CD8-positive, alpha-beta memory T cell (primary cell): Measurements from ENCODE around the gene SIRPG. TPM values are rescaled to one million over a fixed set of nuclear protein-coding genes. Genes with fewer than 3 reads are reported as not detected.
A peak's percentile ranks its signal among the peaks of the same experiment; 100 is the strongest.
"Not testable (repeated sequence)": the region's sequence is repeated elsewhere in the genome, so short reads cannot be mapped to it uniquely, and the experiment has no call there.

Experiments
- CTCF ChIA-PET: fragments of 350-600 bp; sonication (Branson Sonifier 250); formaldehyde crosslinking; loops from one replicate; lab custom pipeline; 2021; ENCODE audit warnings: antibody characterized with exemption; lab: Charles Lee
- POLR2A ChIA-PET: fragments of 350-600 bp; sonication (Branson Sonifier 250); formaldehyde crosslinking; loops from one replicate; lab custom pipeline; 2021; ENCODE audit warnings: antibody characterized with exemption; lab: Charles Lee
- DNase-seq, 5 donors: peaks; one replicate each; pipeline versions ENCODE4 v3.0.0 to v3.0.0-alpha.2; 2020 to 2022; ENCODE audit warnings: mixed read lengths in 1 of 5
- H3K27ac ChIP-seq: one replicate; pipeline ENCODE4 v1.7.0; 2013; ENCODE audit warnings: low read depth, mild to moderate bottlenecking, low read length, moderate library complexity
- H3K27me3 ChIP-seq: 2 replicates; pipeline ENCODE4 v1.7.0; 2013; ENCODE audit warnings: low read length, mild to moderate bottlenecking; ENCODE audit not compliant: insufficient read depth, poor library complexity, severe bottlenecking
- H3K36me3 ChIP-seq: 2 replicates; pipeline ENCODE4 v1.7.0; 2013; ENCODE audit warnings: mild to moderate bottlenecking, low read length, moderate library complexity; ENCODE audit not compliant: insufficient read depth
- H3K4me1 ChIP-seq: 2 replicates; pipeline ENCODE4 v1.7.0; 2013; ENCODE audit warnings: mild to moderate bottlenecking, low read length, moderate library complexity; ENCODE audit not compliant: insufficient read depth
- H3K4me3 ChIP-seq: 2 replicates; pipeline ENCODE4 v1.7.0; 2013; ENCODE audit warnings: mild to moderate bottlenecking, low read length
- H3K9me3 ChIP-seq: 2 replicates; pipeline ENCODE4 v1.7.0; 2013; ENCODE audit warnings: mild to moderate bottlenecking, low read length
- H3K27ac Mint-ChIP-seq, 8 donors: one replicate each; pipeline ENCODE4 v1.8.0; 2020 to 2021; ENCODE audit warnings: mixed read lengths in 8 of 8, mild to moderate bottlenecking in 6 of 8, inconsistent platforms in 3 of 8, moderate library complexity in 3 of 8
- H3K27me3 Mint-ChIP-seq, 2 donors: one replicate each; pipeline ENCODE4 v1.8.0; 2020 to 2021; ENCODE audit warnings: mixed read lengths in 2 of 2, mild to moderate bottlenecking in 1 of 2, moderate library complexity in 1 of 2
- H3K36me3 Mint-ChIP-seq, 3 donors: one replicate each; pipeline ENCODE4 v1.8.0; 2020 to 2021; ENCODE audit warnings: mixed read lengths in 3 of 3, inconsistent platforms in 1 of 3, mild to moderate bottlenecking in 1 of 3
- H3K4me1 Mint-ChIP-seq, 3 donors: one replicate each; pipeline ENCODE4 v1.8.0; 2020 to 2021; ENCODE audit warnings: mixed read lengths in 3 of 3, inconsistent platforms in 1 of 3, mild to moderate bottlenecking in 1 of 3
- H3K4me3 Mint-ChIP-seq, 7 donors: one replicate each; pipeline ENCODE4 v1.8.0; 2020 to 2021; ENCODE audit warnings: mixed read lengths in 7 of 7, mild to moderate bottlenecking in 6 of 7, moderate library complexity in 4 of 7, inconsistent platforms in 2 of 7
- H3K9me3 Mint-ChIP-seq, 5 donors: one replicate each; pipeline ENCODE4 v1.8.0; 2020 to 2022; ENCODE audit warnings: mixed read lengths in 5 of 5, mild to moderate bottlenecking in 3 of 5, moderate library complexity in 2 of 5, inconsistent platforms in 1 of 5
- polyA plus RNA-seq: library from polyadenylated mRNA; unstranded; fragments of 300-500 nt; fragmentation: Illumina TruSeq; gene quantifications from one replicate; pipeline ENCODE4 v1.2.3, GENCODE V29; 2021
- total RNA-seq, 2 experiments: library from RNA; stranded (reverse); gene quantifications; one replicate each; pipeline ENCODE4 v1.2.3, GENCODE V29; 2021

The SIRPG gene
- total and polyA plus RNA-seq, 3 experiments from 2014 or later: 9.3 to 149 (median 11.7) TPM

DNA sequence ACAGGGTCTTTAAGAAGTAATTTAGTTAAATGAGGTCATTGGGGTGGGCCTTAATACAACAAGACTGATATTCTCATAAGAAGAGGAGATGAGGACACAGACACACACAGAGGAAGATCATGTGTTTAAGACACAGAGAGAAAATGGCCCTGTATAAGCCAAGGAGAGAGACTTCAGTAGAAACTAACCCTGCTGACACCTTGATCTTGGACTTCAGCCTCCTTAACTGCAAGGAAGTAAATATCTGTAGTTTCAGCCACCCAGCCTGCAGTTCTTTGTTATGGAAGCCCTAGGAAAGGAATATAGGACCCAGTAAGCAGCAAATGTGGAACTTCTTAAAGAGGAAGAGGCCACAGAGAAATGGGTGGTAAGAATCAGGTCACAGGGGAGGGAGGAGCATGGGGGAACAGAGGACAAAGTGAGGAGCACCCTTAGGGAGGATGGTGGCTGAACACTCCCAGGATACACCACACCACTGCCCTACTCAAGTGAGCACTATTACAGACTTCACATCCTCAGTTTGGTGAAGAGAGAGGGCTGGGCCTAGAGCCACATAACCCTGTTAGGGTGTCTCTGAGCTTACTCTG lies 38.5 kb downstream of the SIRPG start:
- Mint-ChIP-seq H3K9me3 (no peaks in the 10 kb centered on the region), H3K4me3 (peak overlapping the region in 1 of 7 donors; percentile 36), H3K27me3 (no peaks in the 10 kb centered on the region), H3K36me3 (peaks cover 2 to 19% (median 12%) of the 10 kb centered on the region in 3 donors), H3K27ac (peak overlapping the region in 2 of 8 donors; percentile 29 to 32), H3K4me1 (peaks cover 48 to 55% (median 49%) of the 10 kb centered on the region in 3 donors)
- Histone ChIP-seq H3K27ac (no peak overlapping the region), H3K27me3 (no peaks in the 10 kb centered on the region), H3K4me3 (no peak overlapping the region), H3K9me3 (no peaks in the 10 kb centered on the region), H3K36me3 (no peaks in the 10 kb centered on the region), H3K4me1 (peaks cover 37% of the 10 kb centered on the region)
- no peak for DNase-seq
- POLR2A ChIA-PET: no interaction called here
- CTCF ChIA-PET: no interaction called here

DNA sequence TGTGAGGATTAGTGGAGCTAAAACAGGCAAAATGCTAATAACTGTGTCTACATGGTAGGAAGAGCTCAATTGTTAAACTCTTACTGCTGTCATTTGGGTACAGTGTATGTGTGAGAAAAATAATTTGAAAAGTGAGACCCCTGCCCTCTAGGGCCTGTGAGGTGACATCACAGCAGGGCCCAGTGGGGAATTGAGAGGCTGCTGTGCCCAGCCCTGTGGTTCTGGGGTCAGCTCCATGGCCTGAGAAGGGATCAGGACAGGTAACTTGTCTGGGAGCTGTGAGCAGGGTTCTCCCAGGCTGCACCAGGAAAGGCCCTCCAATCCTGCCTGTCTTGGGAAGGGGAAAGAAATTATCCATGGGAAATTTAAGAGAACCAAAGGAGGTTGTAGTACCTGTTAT lies 39.1 kb downstream of the SIRPG start:
- peaks cover 2 to 19% (median 12%) of the 10 kb centered on the region in 3 donors for H3K36me3 Mint-ChIP-seq
- H3K27me3 Mint-ChIP-seq: no peaks in the 10 kb centered on the region
- Histone ChIP-seq H3K9me3 (no peaks in the 10 kb centered on the region), H3K4me1 (peaks cover 37% of the 10 kb centered on the region), H3K27ac (no peak overlapping the region), H3K4me3 (no peak overlapping the region), H3K36me3 (no peaks in the 10 kb centered on the region), H3K27me3 (no peaks in the 10 kb centered on the region)
- peaks cover 45 to 51% (median 46%) of the 10 kb centered on the region in 3 donors for H3K4me1 Mint-ChIP-seq
- no peak for DNase-seq
- H3K27ac Mint-ChIP-seq: no peak overlapping the region
- ChIA-PET CTCF (interaction anchor here (0.7 kb wide), 1 partner anchor 159 kb away, joined by 3 read pairs; no protein-coding TSS in a partner anchor), POLR2A (no interaction called here)
- H3K9me3 Mint-ChIP-seq: no peaks in the 10 kb centered on the region
- H3K4me3 Mint-ChIP-seq: peak overlapping the region in 1 of 7 donors; percentile 5

DNA sequence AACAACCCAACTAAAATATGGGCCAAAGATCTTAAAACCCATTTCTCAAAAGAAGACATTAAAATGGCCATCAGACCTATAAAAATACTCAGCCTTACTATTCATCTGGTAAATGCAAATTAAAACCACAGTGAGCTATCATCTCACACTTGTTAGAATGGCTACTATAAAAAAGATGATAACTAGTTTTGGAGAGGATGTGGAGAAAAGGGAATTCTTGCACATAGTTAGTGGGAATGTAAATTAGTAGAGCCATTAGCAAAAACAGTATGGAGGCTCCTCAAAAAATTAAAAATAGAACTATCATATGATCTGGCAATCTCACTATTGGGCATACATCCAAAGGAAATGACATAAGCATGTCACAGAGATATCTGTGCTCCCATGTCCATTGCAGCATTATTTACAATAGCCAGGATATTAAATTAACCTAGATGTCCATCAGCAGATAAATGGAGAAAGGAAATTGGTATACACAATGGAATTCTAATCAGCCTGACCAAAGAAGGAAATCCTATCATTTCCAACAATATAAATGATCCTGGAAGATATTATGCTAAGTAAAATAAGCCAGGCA lies 40.6 kb downstream of the SIRPG start:
- Histone ChIP-seq H3K27ac (no peak overlapping the region), H3K9me3 (no peaks in the 10 kb centered on the region), H3K36me3 (no peaks in the 10 kb centered on the region), H3K4me1 (peaks cover 24% of the 10 kb centered on the region), H3K27me3 (no peaks in the 10 kb centered on the region), H3K4me3 (no peak overlapping the region)
- Mint-ChIP-seq H3K27me3 (no peaks in the 10 kb centered on the region), H3K4me1 (peaks cover 30 to 37% (median 32%) of the 10 kb centered on the region in 3 donors), H3K27ac (peak overlapping the region in 1 of 8 donors; percentile 36), H3K36me3 (peaks cover 2 to 21% (median 12%) of the 10 kb centered on the region in 3 donors), H3K4me3 (no peak overlapping the region), H3K9me3 (no peaks in the 10 kb centered on the region)
- DNase-seq: no peak
- CTCF ChIA-PET: no interaction called here
- POLR2A ChIA-PET: no interaction called here

DNA sequence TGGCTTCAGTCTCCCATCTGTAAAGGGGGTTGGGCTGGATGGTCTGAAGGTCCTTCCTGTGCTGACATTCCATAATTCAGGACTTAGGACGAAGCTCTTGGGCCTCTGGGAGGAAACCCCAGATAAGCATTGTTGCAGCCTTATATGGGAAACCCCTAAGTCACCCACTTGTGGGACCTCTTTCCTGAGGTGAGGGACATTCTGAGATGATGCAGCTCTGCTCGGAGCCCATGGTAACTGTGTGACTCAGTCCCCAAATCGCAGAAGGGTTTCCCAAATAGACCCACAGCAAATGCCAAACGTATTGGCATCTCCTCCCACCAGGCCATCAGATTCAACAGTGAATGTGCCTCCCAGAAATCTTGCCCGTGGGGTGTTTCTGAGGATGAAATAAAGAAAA lies 47.2 kb downstream of the SIRPG start:
- H3K27me3 ChIP-seq, H3K4me3 ChIP-seq, DNase-seq, H3K36me3 ChIP-seq, H3K27ac ChIP-seq, POLR2A ChIA-PET, H3K27me3 Mint-ChIP-seq, H3K4me3 Mint-ChIP-seq, H3K9me3 Mint-ChIP-seq, H3K9me3 ChIP-seq, H3K4me1 ChIP-seq, H3K4me1 Mint-ChIP-seq, H3K27ac Mint-ChIP-seq: not testable (repeated sequence)
- CTCF ChIA-PET: interaction anchor here (1.3 kb wide), 1 partner anchor 124 kb away, joined by 6 read pairs; no protein-coding TSS in a partner anchor
- peaks cover 0 to 11% (median 2%) of the 10 kb centered on the region in 3 donors for H3K36me3 Mint-ChIP-seq

DNA sequence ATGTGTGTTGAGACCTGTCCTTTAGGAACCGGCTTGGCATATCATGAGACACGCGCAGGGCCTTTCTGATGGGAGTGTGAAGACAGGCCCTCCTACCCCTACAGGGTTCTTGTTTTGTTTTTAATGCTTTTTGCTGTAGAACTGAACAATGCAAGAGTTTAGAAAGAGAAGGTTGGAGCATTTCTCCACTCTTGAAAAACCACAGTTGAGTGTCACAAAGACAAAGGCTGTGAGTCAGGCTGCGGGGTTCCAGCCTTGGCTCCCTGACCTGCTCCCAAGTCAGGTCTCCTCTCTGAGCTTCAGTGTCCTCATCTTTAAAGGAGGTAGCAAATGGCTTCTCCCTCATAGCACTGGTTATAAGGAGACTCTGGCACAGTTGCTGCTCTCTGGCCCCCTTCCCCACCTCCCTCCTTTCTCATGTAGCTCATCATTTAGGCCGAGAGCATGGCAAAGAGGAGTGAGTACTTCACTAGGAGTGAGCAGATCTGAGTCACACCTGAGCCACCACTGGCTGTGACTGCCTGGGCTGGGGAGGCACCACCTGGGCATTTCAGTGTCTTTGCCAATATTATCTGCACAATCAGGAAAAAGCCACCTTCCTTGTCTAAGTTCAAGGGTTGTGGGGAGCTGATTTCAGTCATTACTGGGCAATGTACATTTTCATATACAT lies 48.8 kb downstream of the SIRPG start:
- H3K27ac ChIP-seq, CTCF ChIA-PET, H3K9me3 Mint-ChIP-seq, H3K4me1 ChIP-seq, H3K4me1 Mint-ChIP-seq, POLR2A ChIA-PET, H3K27me3 ChIP-seq, H3K4me3 Mint-ChIP-seq, H3K27ac Mint-ChIP-seq, H3K36me3 ChIP-seq, H3K27me3 Mint-ChIP-seq, H3K4me3 ChIP-seq, DNase-seq, H3K9me3 ChIP-seq: not testable (repeated sequence)
- peaks cover 0 to 11% (median 0%) of the 10 kb centered on the region in 3 donors for H3K36me3 Mint-ChIP-seq

DNA sequence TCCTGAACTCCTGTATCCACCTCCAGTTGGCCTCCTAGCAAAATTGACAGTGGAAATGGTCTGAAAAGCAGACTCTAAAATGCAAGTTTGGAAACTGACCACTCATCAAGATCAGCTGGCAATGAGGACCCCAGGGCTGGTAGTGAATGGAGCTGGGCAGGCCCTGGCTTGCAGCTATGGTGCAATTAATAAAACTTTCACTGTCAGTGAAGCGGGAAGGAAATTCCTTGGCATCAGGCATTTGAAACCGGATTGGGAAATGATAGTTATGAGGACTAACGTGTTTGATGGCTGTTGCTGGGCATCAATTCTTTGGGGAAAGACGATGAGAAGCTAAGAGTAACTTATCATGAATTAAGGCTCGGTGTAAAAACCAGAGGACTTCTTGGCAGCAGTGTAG lies 56.8 kb downstream of the SIRPG start:
- Histone ChIP-seq H3K4me3 (no peak overlapping the region), H3K9me3 (no peaks in the 10 kb centered on the region), H3K36me3 (no peaks in the 10 kb centered on the region), H3K4me1 (no peaks in the 10 kb centered on the region), H3K27ac (no peak overlapping the region), H3K27me3 (no peaks in the 10 kb centered on the region)
- H3K4me1 Mint-ChIP-seq: no peaks in the 10 kb centered on the region
- no peak overlapping the region for H3K4me3 Mint-ChIP-seq
- CTCF ChIA-PET: no interaction called here
- POLR2A ChIA-PET: no interaction called here
- H3K27me3 Mint-ChIP-seq: no peaks in the 10 kb centered on the region
- DNase-seq: no peak
- H3K27ac Mint-ChIP-seq: no peak overlapping the region
- no peaks in the 10 kb centered on the region for H3K9me3 Mint-ChIP-seq
- peaks cover 0 to 33% (median 0%) of the 10 kb centered on the region in 3 donors for H3K36me3 Mint-ChIP-seq

DNA sequence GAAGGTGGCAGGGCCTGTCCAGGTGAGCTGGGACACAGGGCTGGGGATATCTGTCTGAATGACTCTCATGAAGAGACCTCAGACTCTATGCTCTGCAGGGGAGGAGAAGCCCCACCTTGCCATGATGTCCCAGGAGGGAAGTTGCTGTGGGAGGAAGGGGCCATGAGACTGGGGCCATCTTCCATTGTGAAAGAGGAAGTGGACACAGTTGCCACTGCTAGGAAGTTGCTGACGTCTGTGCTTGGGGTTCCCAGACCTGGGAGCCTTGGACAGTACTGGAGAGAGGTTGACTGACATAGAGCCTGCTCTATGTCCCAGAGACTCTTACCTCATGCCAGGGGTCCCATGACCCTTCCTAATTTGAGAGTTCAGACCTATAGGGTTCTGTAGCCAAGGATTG lies 62.2 kb downstream of the SIRPG start:
- no peaks in the 10 kb centered on the region for H3K36me3 ChIP-seq
- no peaks in the 10 kb centered on the region for H3K27me3 ChIP-seq
- Mint-ChIP-seq H3K27me3 (no peaks in the 10 kb centered on the region), H3K9me3 (no peaks in the 10 kb centered on the region), H3K4me3 (no peak overlapping the region), H3K27ac (peak overlapping the region in 1 of 8 donors; percentile 78), H3K4me1 (no peaks in the 10 kb centered on the region), H3K36me3 (peaks cover 0 to 18% (median 3%) of the 10 kb centered on the region in 3 donors)
- H3K9me3 ChIP-seq: no peaks in the 10 kb centered on the region
- no peaks in the 10 kb centered on the region for H3K4me1 ChIP-seq
- ChIA-PET CTCF (no interaction called here), POLR2A (no interaction called here)
- no peak for DNase-seq
- no peak overlapping the region for H3K27ac ChIP-seq
- no peak overlapping the region for H3K4me3 ChIP-seq
